ENCODE data around the gene RAB44. TPM values are rescaled to one million over a fixed set of nuclear protein-coding genes. Genes with fewer than 3 reads are reported as not detected.

Gene RAB44
- total and polyA plus RNA-seq, 7 donors = 0.01 to 0.06 TPM; not detected in 5

GRCh38 chr6:36682328-36683144 lies 15.1 kb upstream of the RAB44 start:
- intact Hi-C loops (cut with DNase I) = loop anchor here (5.0 to 10.0 kb wide), 4 partner anchors 60 to 238 kb away; partner anchors contain the start of genes KCTD20 (in 1 of the 2) and PXT1 (in 1 of the 2)
- peaks cover 3 to 59% of the 10 kb centered on the region in 2 donors for H3K36me3 ChIP-seq (ENCODE audit: insufficient read depth in 1 of 2, low read depth in 1 of 2)
- TF ChIP-seq, protein P1, sequence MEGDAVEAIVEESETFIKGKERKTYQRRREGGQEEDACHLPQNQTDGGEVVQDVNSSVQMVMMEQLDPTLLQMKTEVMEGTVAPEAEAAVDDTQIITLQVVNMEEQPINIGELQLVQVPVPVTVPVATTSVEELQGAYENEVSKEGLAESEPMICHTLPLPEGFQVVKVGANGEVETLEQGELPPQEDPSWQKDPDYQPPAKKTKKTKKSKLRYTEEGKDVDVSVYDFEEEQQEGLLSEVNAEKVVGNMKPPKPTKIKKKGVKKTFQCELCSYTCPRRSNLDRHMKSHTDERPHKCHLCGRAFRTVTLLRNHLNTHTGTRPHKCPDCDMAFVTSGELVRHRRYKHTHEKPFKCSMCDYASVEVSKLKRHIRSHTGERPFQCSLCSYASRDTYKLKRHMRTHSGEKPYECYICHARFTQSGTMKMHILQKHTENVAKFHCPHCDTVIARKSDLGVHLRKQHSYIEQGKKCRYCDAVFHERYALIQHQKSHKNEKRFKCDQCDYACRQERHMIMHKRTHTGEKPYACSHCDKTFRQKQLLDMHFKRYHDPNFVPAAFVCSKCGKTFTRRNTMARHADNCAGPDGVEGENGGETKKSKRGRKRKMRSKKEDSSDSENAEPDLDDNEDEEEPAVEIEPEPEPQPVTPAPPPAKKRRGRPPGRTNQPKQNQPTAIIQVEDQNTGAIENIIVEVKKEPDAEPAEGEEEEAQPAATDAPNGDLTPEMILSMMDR (IDR thresholded peaks at IDR 0.05) = no peak
- ATAC-seq = peak in 2 of 4 donors; percentile 25 to 26
- WGBS, 3 donors = 31 to 45% (median 32%) methylated on average over 11 of the region's 11 CpGs
- no peaks in the 10 kb centered on the region for H3K9me3 ChIP-seq
- no peaks in the 10 kb centered on the region for H3K27me3 ChIP-seq (ENCODE audit: insufficient read depth in 3 of 3, low read length in 2 of 3)
- H3K4me1 ChIP-seq = peaks cover 32% of the 10 kb centered on the region
- peak overlapping the region; percentile 91 for H3K4me3 ChIP-seq
- H3K27ac ChIP-seq = peak overlapping the region; percentile 99
- peak; percentile 51 to 71 for DNase-seq

DNA sequence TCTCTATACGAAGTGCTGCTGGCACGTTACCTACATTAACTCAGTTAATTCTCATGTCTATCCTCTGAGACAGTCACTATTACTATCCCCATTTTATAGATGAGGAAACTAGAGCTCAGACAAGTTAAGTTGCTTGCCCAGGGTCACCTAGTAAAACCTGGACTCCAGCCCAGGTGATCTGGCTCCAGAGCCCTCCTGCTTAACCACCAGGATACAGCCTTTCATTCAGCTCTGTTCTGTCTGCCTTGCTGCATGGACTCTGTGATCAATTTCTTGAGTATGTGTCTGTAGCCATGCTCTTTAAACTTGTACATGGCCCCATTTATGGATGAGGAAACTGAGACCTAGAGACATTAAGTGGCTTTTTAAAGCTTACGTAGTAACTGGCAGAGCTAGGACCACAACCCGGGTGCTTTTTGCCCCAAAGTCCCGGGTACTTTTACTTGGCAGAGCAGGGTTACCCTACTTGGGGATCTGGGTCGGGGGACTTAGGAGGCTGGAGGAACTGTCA lies 14.4 kb upstream of the RAB44 start:
- intact Hi-C loops (cut with DNase I) = loop anchor here (5.0 to 10.0 kb wide), 4 partner anchors 61 to 238 kb away; partner anchors contain the start of genes KCTD20 (in 1 of the 2) and PXT1 (in 1 of the 2)
- TF ChIP-seq, protein P1 (IDR thresholded peaks at IDR 0.05) = no peak
- Histone ChIP-seq H3K4me3 (peak overlapping the region; percentile 91), H3K27ac (peak overlapping the region; percentile 99), H3K36me3 (ENCODE audit: insufficient read depth in 1 of 2, low read depth in 1 of 2) (peaks cover 3 to 60% of the 10 kb centered on the region in 2 donors), H3K27me3 (ENCODE audit: insufficient read depth in 3 of 3, low read length in 2 of 3) (no peaks in the 10 kb centered on the region), H3K9me3 (no peaks in the 10 kb centered on the region), H3K4me1 (peaks cover 26% of the 10 kb centered on the region)
- WGBS, 3 donors = 79 to 92% (median 86%) methylated on average over 6 of the region's 6 CpGs
- ATAC-seq = no peak
- DNase-seq = no peak

GRCh38 chr6:36683656-36684446 lies 13.8 kb upstream of the RAB44 start:
- no peak overlapping the region for H3K4me3 ChIP-seq
- intact Hi-C loops (cut with DNase I) = loop anchor here (5.0 to 10.0 kb wide), 4 partner anchors 62 to 239 kb away; partner anchors contain the start of genes KCTD20 (in 1 of the 2) and PXT1 (in 1 of the 2)
- no peak for ATAC-seq
- WGBS, 3 donors = 94 to 98% (median 95%) methylated on average over 27 to 29 of the region's 29 CpGs
- no peaks in the 10 kb centered on the region for H3K27me3 ChIP-seq (ENCODE audit: insufficient read depth in 3 of 3, low read length in 2 of 3)
- peak in 1 of 2 donors; percentile 50 for DNase-seq
- TF ChIP-seq, protein P1 (IDR thresholded peaks at IDR 0.05) = no peak
- no peaks in the 10 kb centered on the region for H3K9me3 ChIP-seq
- H3K4me1 ChIP-seq = peaks cover 24% of the 10 kb centered on the region
- peak overlapping the region; percentile 99 for H3K27ac ChIP-seq
- peaks cover 3 to 60% of the 10 kb centered on the region in 2 donors for H3K36me3 ChIP-seq (ENCODE audit: insufficient read depth in 1 of 2, low read depth in 1 of 2)

GRCh38 chr6:36684447-36684812 lies 13.2 kb upstream of the RAB44 start:
- Histone ChIP-seq H3K4me1 (peaks cover 24% of the 10 kb centered on the region), H3K9me3 (no peaks in the 10 kb centered on the region), H3K4me3 (no peak overlapping the region), H3K36me3 (ENCODE audit: insufficient read depth in 1 of 2, low read depth in 1 of 2) (peaks cover 3 to 60% of the 10 kb centered on the region in 2 donors), H3K27ac (no peak overlapping the region), H3K27me3 (ENCODE audit: insufficient read depth in 3 of 3, low read length in 2 of 3) (no peaks in the 10 kb centered on the region)
- DNase-seq (no peak), ATAC-seq (no peak)
- intact Hi-C loops (cut with DNase I) = loop anchor here (5.0 to 10.0 kb wide), 4 partner anchors 62 to 240 kb away; partner anchors contain the start of genes KCTD20 (in 1 of the 2) and PXT1 (in 1 of the 2)
- WGBS, 3 donors = 90 to 94% (median 90%) methylated on average over 6 of the region's 6 CpGs
- TF ChIP-seq, protein P1 (IDR thresholded peaks at IDR 0.05) = no peak

Measured in psoas muscle (tissue), 8 donors.